IMR-90 (cell line): ENCODE results near the gene LEKR1. TPM values are rescaled to one million over a fixed set of nuclear protein-coding genes. Genes with fewer than 3 reads are reported as not detected.

Experiments used
- ATAC-seq: fragments of 200-7000 bp; cut with Tn5 transposase; 2 replicates; pipeline ENCODE4 v1.9.1; 2020; ENCODE audit warnings: low read depth, mild to moderate bottlenecking, moderate library complexity
- BruUV-seq: library from RNA; stranded (reverse); fragments of 400-500 nt; replicated peaks from 2 replicates; lab custom pipeline; 2021; lab: Mats Ljungman, UMichigan
- CTCF ChIA-PET: fragments of 300-600 bp; formaldehyde crosslinking; extraction: SDS; loops from one replicate; lab custom pipeline; 2021; ENCODE audit warnings: antibody characterized with exemption; lab: Yijun Ruan, JAX
- POLR2A ChIA-PET: fragments of 300-600 bp; sonication (Branson Sonifier 250); formaldehyde crosslinking; loops from one replicate; lab custom pipeline; 2022; ENCODE audit warnings: antibody characterized with exemption; ENCODE audit not compliant: unreplicated experiment; lab: Charles Lee
- DNase-seq: peaks from one replicate; pipeline ENCODE4 v3.0.0; 2013
- H2AFZ ChIP-seq: replicated peaks from 2 replicates; pipeline ENCODE3; 2013; ENCODE audit warnings: low read length, mild to moderate bottlenecking; ENCODE audit not compliant: poor library complexity
- H2AK5ac ChIP-seq: 2 replicates; pipeline ENCODE4 v1.6.1; 2013; ENCODE audit warnings: low read depth, low read length, inconsistent platforms
- H2AK9ac ChIP-seq: replicated peaks from 2 replicates; pipeline ENCODE3; 2013; ENCODE audit warnings: mild to moderate bottlenecking, low read depth, low read length, moderate library complexity; ENCODE audit not compliant: poor library complexity
- H2BK120ac ChIP-seq: 2 replicates; pipeline ENCODE4 v1.6.1; 2013; ENCODE audit warnings: low read depth, low read length, inconsistent platforms
- H2BK15ac ChIP-seq: 3 replicates; pipeline ENCODE4 v1.6.1; 2013; ENCODE audit warnings: low read depth, low read length, inconsistent platforms
- H2BK20ac ChIP-seq: 2 replicates; pipeline ENCODE4 v1.6.1; 2013; ENCODE audit warnings: low read depth, mild to moderate bottlenecking, inconsistent platforms, low read length, moderate library complexity
- H2BK5ac ChIP-seq: 2 replicates; pipeline ENCODE4 v1.6.1; 2013; ENCODE audit warnings: mild to moderate bottlenecking, low read depth, low read length, inconsistent platforms; ENCODE audit not compliant: poor library complexity, severe bottlenecking
- H3K14ac ChIP-seq: replicated peaks from 2 replicates; pipeline ENCODE4 v1.6.1; 2013; ENCODE audit warnings: low read depth, low read length, inconsistent platforms
- H3K18ac ChIP-seq: 2 replicates; pipeline ENCODE4 v1.6.1; 2013; ENCODE audit warnings: low read depth, low read length, control low read depth
- H3K23ac ChIP-seq: 2 replicates; pipeline ENCODE4 v1.6.1; 2013; ENCODE audit warnings: low read depth, low read length, inconsistent platforms
- H3K27ac ChIP-seq: 2 replicates; pipeline ENCODE4 v1.5.1; 2013; ENCODE audit warnings: mild to moderate bottlenecking, control low read depth, low read length; ENCODE audit not compliant: insufficient read depth
- H3K27me3 ChIP-seq: 2 replicates; pipeline ENCODE4 v1.6.1; 2013; ENCODE audit warnings: low read length; ENCODE audit not compliant: control insufficient read depth, insufficient read depth
- H3K36me3 ChIP-seq: 2 replicates; pipeline ENCODE4 v1.6.1; 2013; ENCODE audit warnings: low read length, mixed read lengths; ENCODE audit not compliant: control insufficient read depth, insufficient read depth
- H3K4ac ChIP-seq: 2 replicates; pipeline ENCODE4 v1.6.1; 2013; ENCODE audit warnings: low read depth, low read length, inconsistent platforms
- H3K4me1 ChIP-seq: 2 replicates; pipeline ENCODE4 v1.6.1; 2013; ENCODE audit warnings: low read length, mixed read lengths; ENCODE audit not compliant: control insufficient read depth, insufficient read depth
- H3K4me2 ChIP-seq: 2 replicates; pipeline ENCODE4 v1.6.1; 2013; ENCODE audit warnings: low read depth, mild to moderate bottlenecking, control low read depth, low read length, moderate library complexity
- H3K4me3 ChIP-seq: 2 replicates; pipeline ENCODE4 v1.5.1; 2013; ENCODE audit warnings: low read depth, mild to moderate bottlenecking, control low read depth, low read length, moderate library complexity; ENCODE audit not compliant: insufficient read depth
- H3K56ac ChIP-seq: 2 replicates; pipeline ENCODE4 v1.6.1; 2013; ENCODE audit warnings: low read length, inconsistent platforms; ENCODE audit not compliant: insufficient read depth; ENCODE audit errors: extremely low read depth
- H3K79me1 ChIP-seq, 2 experiments: 2 replicates each; pipeline ENCODE4 v1.6.1; 2013; ENCODE audit warnings: low read length in 2 of 2, inconsistent platforms in 1 of 2, low read depth in 1 of 2
- H3K9ac ChIP-seq: 2 replicates; pipeline ENCODE4 v1.6.1; 2013; ENCODE audit warnings: low read depth, low read length, control low read depth
- H3K9me1 ChIP-seq: 2 replicates; pipeline ENCODE4 v1.6.1; 2013; ENCODE audit warnings: low read length, inconsistent platforms; ENCODE audit not compliant: insufficient read depth
- H3K9me3 ChIP-seq: 2 replicates; pipeline ENCODE4 v1.6.1; 2013; ENCODE audit warnings: low read length; ENCODE audit not compliant: control insufficient read depth, insufficient read depth
- H4K20me1 ChIP-seq: 2 replicates; pipeline ENCODE4 v1.6.1; 2013; ENCODE audit warnings: low read length, inconsistent platforms; ENCODE audit not compliant: insufficient read depth
- H4K5ac ChIP-seq: 2 replicates; pipeline ENCODE4 v1.6.1; 2013; ENCODE audit warnings: mild to moderate bottlenecking, low read depth, low read length, control low read depth
- H4K8ac ChIP-seq, 2 experiments: 2 replicates each; pipeline ENCODE4 v1.6.1; 2013; ENCODE audit warnings: low read depth in 2 of 2, low read length in 2 of 2, control low read depth in 1 of 2, inconsistent platforms in 1 of 2
- H4K91ac ChIP-seq: 2 replicates; pipeline ENCODE4 v1.6.1; 2013; ENCODE audit warnings: low read depth, low read length, inconsistent platforms; ENCODE audit not compliant: insufficient read depth
- BHLHE40 ChIP-seq: fragments of 150-350 bp; IDR thresholded peaks from 2 replicates; pipeline ENCODE4 v1.6.1; 2016; ENCODE audit warnings: mild to moderate bottlenecking, low read depth, low read length
- CEBPB ChIP-seq: IDR thresholded peaks from 2 replicates; pipeline ENCODE4 v1.6.1; 2012; ENCODE audit warnings: low read depth, low read length, improper control_type of control experiment
- CHD1 ChIP-seq: IDR thresholded peaks from 2 replicates; pipeline ENCODE4 v1.6.1; 2012; ENCODE audit warnings: low read depth, low read length, improper control_type of control experiment
- FOS ChIP-seq: fragments of 150-350 bp; IDR thresholded peaks from 2 replicates; pipeline ENCODE4 v1.6.1; 2016; ENCODE audit warnings: low read depth, low read length
- MAFK ChIP-seq: IDR thresholded peaks from 2 replicates; pipeline ENCODE4 v1.6.1; 2012; ENCODE audit warnings: low read depth, low read length, improper control_type of control experiment
- MXI1 ChIP-seq: IDR thresholded peaks from 2 replicates; pipeline ENCODE4 v1.6.1; 2012; ENCODE audit warnings: low read depth, mild to moderate bottlenecking, low read length, moderate library complexity, borderline replicate concordance
- NFE2L2 ChIP-seq: fragments of 150-350 bp; IDR thresholded peaks from 2 replicates; pipeline ENCODE4 v1.6.1; 2016; ENCODE audit warnings: low read depth, mild to moderate bottlenecking, low read length
- POLR2A ChIP-seq: IDR thresholded peaks from 2 replicates; pipeline ENCODE4 v1.6.1; 2012; ENCODE audit warnings: mild to moderate bottlenecking, low read depth, low read length
- RAD21 ChIP-seq: IDR thresholded peaks from 2 replicates; pipeline ENCODE4 v1.6.1; 2012; ENCODE audit warnings: low read length, improper control_type of control experiment
- RCOR1 ChIP-seq: IDR thresholded peaks from 2 replicates; pipeline ENCODE4 v1.6.1; 2012; ENCODE audit warnings: mild to moderate bottlenecking, low read length, improper control_type of control experiment; ENCODE audit not compliant: insufficient replicate concordance
- RFX5 ChIP-seq: IDR thresholded peaks from 2 replicates; pipeline ENCODE4 v1.8.0; 2012; ENCODE audit warnings: low read depth, mild to moderate bottlenecking, low read length, moderate library complexity
- SMC3 ChIP-seq: fragments of 150-350 bp; IDR thresholded peaks from 2 replicates; pipeline ENCODE4 v1.6.1; 2016; ENCODE audit warnings: low read depth, mild to moderate bottlenecking, antibody characterized with exemption, low read length, moderate library complexity
- WGBS, 2 experiments: methylation state at CpG; one replicate each; pipeline versions ENCODE4 v1.1.5 to v1.1.7; 2013; ENCODE audit warnings: missing lambda C conversion rate in 2 of 2; ENCODE audit not compliant: insufficient read length in 1 of 2; ENCODE audit errors: extremely low coverage in 2 of 2; 5-methylcytosine and 5-hydroxymethylcytosine counted together
- dilution Hi-C: fragments of 300-500 bp; cut with HindIII; formaldehyde crosslinking; loops from one replicate; pipeline ENCODE4 v1.14.3; 2018; ENCODE audit warnings: low sequenced_read_pairs; ENCODE audit not compliant: unreplicated experiment
- in situ Hi-C: fragments of 300-500 bp; cut with MboI; formaldehyde crosslinking; loops from 3 replicates; pipeline ENCODE4 v1.14.3; 2019; ENCODE audit warnings: low sequenced_read_pairs, inconsistent platforms, mixed read lengths
- intact Hi-C: fragments of 100-400 bp; cut with micrococcal nuclease; formaldehyde crosslinking; loops from 2 replicates; pipeline ENCODE4 v1.10.0; 2022
- polyA plus RNA-seq, 3 experiments: library from polyadenylated mRNA; depleted of rRNA; stranded (reverse); fragments of >200 nt; gene quantifications; 2 replicates each; pipeline ENCODE4 v1.2.3, GENCODE V29; 2012; ENCODE audit warnings: low replicate concordance in 1 of 3
- total RNA-seq: library from RNA; depleted of rRNA; stranded (reverse); fragments of >200 nt; gene quantifications from 2 replicates; pipeline ENCODE4 v1.2.3, GENCODE V29; 2012
- TF ChIP-seq, protein P1 (sequence below): fragments of 150-350 bp; IDR thresholded peaks from 2 replicates; pipeline ENCODE4 v1.6.1; 2017; ENCODE audit warnings: mild to moderate bottlenecking, antibody characterized with exemption, low read length, low read depth
- TF ChIP-seq, protein P2 (sequence below): conservative IDR thresholded peaks from 2 replicates; pipeline ENCODE4 v1.5.1; 2012; ENCODE audit warnings: mild to moderate bottlenecking, low read depth, low read length, improper control_type of control experiment
- TF ChIP-seq, protein P3 (sequence below): fragments of 150-350 bp; IDR thresholded peaks from 2 replicates; pipeline ENCODE4 v1.6.1; 2016; ENCODE audit warnings: low read depth, mild to moderate bottlenecking, low read length, moderate library complexity, borderline replicate concordance

LEKR1 gene
- total and polyA plus RNA-seq, 2 of the 4 experiments (the other 2 are of a cell fraction): 0.19 to 0.36 TPM

DNA sequence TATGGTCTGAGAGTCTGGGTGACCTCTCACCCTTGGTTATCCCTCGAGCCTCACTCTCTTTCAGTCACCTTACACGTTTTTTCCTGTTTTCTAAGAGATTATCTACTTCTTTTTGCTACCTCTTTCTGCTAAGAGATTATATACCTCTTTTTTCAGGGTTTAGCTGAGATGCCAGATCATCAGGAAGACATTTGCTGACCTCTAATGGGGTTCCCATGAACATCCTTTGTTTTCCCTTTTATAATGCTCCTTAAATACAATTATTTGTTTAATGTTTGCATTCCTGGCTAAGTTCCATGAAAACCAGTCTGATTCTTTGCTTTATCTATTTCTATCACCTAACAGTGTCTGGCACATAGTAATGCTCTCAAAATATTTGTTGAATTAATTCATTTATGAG lies 39.6 kb downstream of the LEKR1 start:
- Histone ChIP-seq H3K9me3 (no peaks in the 10 kb centered on the region), H3K9ac (no peak overlapping the region), H4K91ac (no peak overlapping the region), H3K4ac (no peak overlapping the region), H2AK5ac (no peak overlapping the region), H4K20me1 (no peaks in the 10 kb centered on the region), H3K9me1 (no peaks in the 10 kb centered on the region), H4K8ac (no peak overlapping the region), H3K18ac (no peak overlapping the region), H2BK120ac (no peak overlapping the region), H2BK15ac (no peak overlapping the region), H3K27me3 (no peaks in the 10 kb centered on the region), H3K27ac (no peak overlapping the region), H3K56ac (no peak overlapping the region), H4K5ac (no peak overlapping the region), H3K4me2 (no peak overlapping the region), H3K4me1 (no peaks in the 10 kb centered on the region), H2BK5ac (no peak overlapping the region), H2AFZ (no peak overlapping the region), H3K4me3 (no peak overlapping the region), H3K14ac (no peak overlapping the region), H3K36me3 (no peaks in the 10 kb centered on the region), H3K23ac (no peak overlapping the region), H2BK20ac (no peak overlapping the region), H3K79me1 (no peaks in the 10 kb centered on the region), H2AK9ac (no peak overlapping the region)
- no TSS peak for BruUV-seq
- in situ Hi-C loops: no loop called here
- dilution Hi-C loops: no loop called here
- ATAC-seq (no peak), DNase-seq (peak; percentile 40)
- WGBS, 2 experiments: no CpG with 5 or more reads among the region's 2 CpGs
- CTCF ChIA-PET: interaction anchor here (1.3 kb wide), 1 partner anchor 11 kb away, joined by 3 read pairs; no protein-coding TSS in a partner anchor
- POLR2A ChIA-PET: no interaction called here
- intact Hi-C loops: loop anchor here (5.0 kb wide), 2 partner anchors 193 to 272 kb away; partner anchors contain the start of gene TIPARP
- TF ChIP-seq CEBPB (no peak), RFX5 (no peak), POLR2A (no peak), MAFK (no peak), MXI1 (no peak), RAD21 (peak; percentile 50), CHD1 (no peak), SMC3 (peak; percentile 26; the same call in 1 of the 2 replicates), RCOR1 (no peak), FOS (no peak), BHLHE40 (no peak), NFE2L2 (no peak)
- TF ChIP-seq, protein P1, sequence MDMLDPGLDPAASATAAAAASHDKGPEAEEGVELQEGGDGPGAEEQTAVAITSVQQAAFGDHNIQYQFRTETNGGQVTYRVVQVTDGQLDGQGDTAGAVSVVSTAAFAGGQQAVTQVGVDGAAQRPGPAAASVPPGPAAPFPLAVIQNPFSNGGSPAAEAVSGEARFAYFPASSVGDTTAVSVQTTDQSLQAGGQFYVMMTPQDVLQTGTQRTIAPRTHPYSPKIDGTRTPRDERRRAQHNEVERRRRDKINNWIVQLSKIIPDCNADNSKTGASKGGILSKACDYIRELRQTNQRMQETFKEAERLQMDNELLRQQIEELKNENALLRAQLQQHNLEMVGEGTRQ: no peak
- TF ChIP-seq, protein P2, sequence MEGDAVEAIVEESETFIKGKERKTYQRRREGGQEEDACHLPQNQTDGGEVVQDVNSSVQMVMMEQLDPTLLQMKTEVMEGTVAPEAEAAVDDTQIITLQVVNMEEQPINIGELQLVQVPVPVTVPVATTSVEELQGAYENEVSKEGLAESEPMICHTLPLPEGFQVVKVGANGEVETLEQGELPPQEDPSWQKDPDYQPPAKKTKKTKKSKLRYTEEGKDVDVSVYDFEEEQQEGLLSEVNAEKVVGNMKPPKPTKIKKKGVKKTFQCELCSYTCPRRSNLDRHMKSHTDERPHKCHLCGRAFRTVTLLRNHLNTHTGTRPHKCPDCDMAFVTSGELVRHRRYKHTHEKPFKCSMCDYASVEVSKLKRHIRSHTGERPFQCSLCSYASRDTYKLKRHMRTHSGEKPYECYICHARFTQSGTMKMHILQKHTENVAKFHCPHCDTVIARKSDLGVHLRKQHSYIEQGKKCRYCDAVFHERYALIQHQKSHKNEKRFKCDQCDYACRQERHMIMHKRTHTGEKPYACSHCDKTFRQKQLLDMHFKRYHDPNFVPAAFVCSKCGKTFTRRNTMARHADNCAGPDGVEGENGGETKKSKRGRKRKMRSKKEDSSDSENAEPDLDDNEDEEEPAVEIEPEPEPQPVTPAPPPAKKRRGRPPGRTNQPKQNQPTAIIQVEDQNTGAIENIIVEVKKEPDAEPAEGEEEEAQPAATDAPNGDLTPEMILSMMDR: peak; percentile 40; the same call in 1 of the 2 replicates
- TF ChIP-seq, protein P3, sequence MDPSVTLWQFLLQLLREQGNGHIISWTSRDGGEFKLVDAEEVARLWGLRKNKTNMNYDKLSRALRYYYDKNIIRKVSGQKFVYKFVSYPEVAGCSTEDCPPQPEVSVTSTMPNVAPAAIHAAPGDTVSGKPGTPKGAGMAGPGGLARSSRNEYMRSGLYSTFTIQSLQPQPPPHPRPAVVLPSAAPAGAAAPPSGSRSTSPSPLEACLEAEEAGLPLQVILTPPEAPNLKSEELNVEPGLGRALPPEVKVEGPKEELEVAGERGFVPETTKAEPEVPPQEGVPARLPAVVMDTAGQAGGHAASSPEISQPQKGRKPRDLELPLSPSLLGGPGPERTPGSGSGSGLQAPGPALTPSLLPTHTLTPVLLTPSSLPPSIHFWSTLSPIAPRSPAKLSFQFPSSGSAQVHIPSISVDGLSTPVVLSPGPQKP: no peak
